Astrocyte (in vitro differentiated cells and primary cell): Measurements from ENCODE around the gene LRG1. TPM values are rescaled to one million over a fixed set of nuclear protein-coding genes. Genes with fewer than 3 reads are reported as not detected.
A peak's percentile ranks its signal among the peaks of the same experiment; 100 is the strongest.

Source experiments
- DNase-seq: peaks from one replicate; pipeline ENCODE4 v3.0.0-alpha.2; 2010; ENCODE audit warnings: low read depth
- FAIRE-seq: peaks from 2 replicates; lab custom pipeline; 2011; peaks lifted over from hg19 to GRCh38; lab: Jason Lieb, UNC
- H2AFZ ChIP-seq: 2 replicates; pipeline ENCODE4 v1.6.0; 2012; ENCODE audit warnings: low read depth, low read length, inconsistent platforms
- H3K27ac ChIP-seq: 2 replicates; pipeline ENCODE4 v1.5.1; 2011; ENCODE audit warnings: low read depth, low read length, inconsistent platforms
- H3K27me3 ChIP-seq: 2 replicates; pipeline ENCODE4 v1.6.0; 2011; ENCODE audit warnings: low read length, inconsistent platforms; ENCODE audit not compliant: insufficient read depth
- H3K36me3 ChIP-seq: 2 replicates; pipeline ENCODE4 v1.5.1; 2011; ENCODE audit warnings: low read length, inconsistent platforms; ENCODE audit not compliant: insufficient read depth
- H3K4me1 ChIP-seq: 2 replicates; pipeline ENCODE4 v1.5.1; 2011; ENCODE audit warnings: low read length, inconsistent platforms; ENCODE audit not compliant: insufficient read depth
- H3K4me2 ChIP-seq: 2 replicates; pipeline ENCODE4 v1.6.0; 2012; ENCODE audit warnings: low read length, inconsistent platforms
- H3K4me3 ChIP-seq: 2 replicates; pipeline ENCODE4 v1.5.1; 2011; ENCODE audit warnings: low read depth, mild to moderate bottlenecking, low read length, inconsistent platforms; ENCODE audit not compliant: insufficient read depth
- H3K79me2 ChIP-seq: 2 replicates; pipeline ENCODE4 v1.6.0; 2012; ENCODE audit warnings: mild to moderate bottlenecking, low read length, inconsistent platforms; ENCODE audit not compliant: insufficient read depth
- H3K9ac ChIP-seq: 2 replicates; pipeline ENCODE4 v1.6.0; 2012; ENCODE audit warnings: mild to moderate bottlenecking, low read length, inconsistent platforms
- H3K9me3 ChIP-seq: 2 replicates; pipeline ENCODE4 v1.5.1; 2012; ENCODE audit warnings: low read depth, mild to moderate bottlenecking, low read length, inconsistent platforms; ENCODE audit not compliant: insufficient read depth
- H4K20me1 ChIP-seq: 2 replicates; pipeline ENCODE4 v1.6.0; 2012; ENCODE audit warnings: low read length, inconsistent platforms; ENCODE audit not compliant: insufficient read depth
- H3K27ac Mint-ChIP-seq: one replicate; pipeline ENCODE4 v1.8.0; 2021; ENCODE audit warnings: mild to moderate bottlenecking, mixed read lengths; ENCODE audit not compliant: unreplicated experiment
- H3K27me3 Mint-ChIP-seq: one replicate; pipeline ENCODE4 v1.8.0; 2021; ENCODE audit warnings: low read depth, mixed read lengths; ENCODE audit not compliant: unreplicated experiment
- H3K36me3 Mint-ChIP-seq: one replicate; pipeline ENCODE4 v1.8.0; 2021; ENCODE audit warnings: low read depth, mixed read lengths; ENCODE audit not compliant: unreplicated experiment
- H3K4me1 Mint-ChIP-seq: one replicate; pipeline ENCODE4 v1.8.0; 2021; ENCODE audit warnings: low read depth, mixed read lengths; ENCODE audit not compliant: unreplicated experiment
- H3K4me3 Mint-ChIP-seq: one replicate; pipeline ENCODE4 v1.8.0; 2021; ENCODE audit warnings: mild to moderate bottlenecking, moderate library complexity, mixed read lengths; ENCODE audit not compliant: unreplicated experiment
- H3K9me3 Mint-ChIP-seq: one replicate; pipeline ENCODE4 v1.8.0; 2021; ENCODE audit warnings: mild to moderate bottlenecking, mixed read lengths; ENCODE audit not compliant: unreplicated experiment
- EZH2 ChIP-seq: IDR thresholded peaks from 2 replicates; pipeline ENCODE4 v1.6.1; 2012; ENCODE audit warnings: mild to moderate bottlenecking, low read length, inconsistent platforms; ENCODE audit not compliant: insufficient read depth
- total RNA-seq: library from RNA; stranded (reverse); gene quantifications from 2 replicates; pipeline ENCODE4 v1.2.1, GENCODE V29; 2021
- TF ChIP-seq, protein P1 (sequence below): IDR thresholded peaks from 2 replicates; pipeline ENCODE4 v1.5.1; 2011; ENCODE audit warnings: low read depth, mild to moderate bottlenecking, inconsistent platforms, low read length, moderate library complexity; ENCODE audit not compliant: insufficient read depth

LRG1 gene
- total RNA-seq, 1 donor from 2014 or later: 0.14 TPM

DNA sequence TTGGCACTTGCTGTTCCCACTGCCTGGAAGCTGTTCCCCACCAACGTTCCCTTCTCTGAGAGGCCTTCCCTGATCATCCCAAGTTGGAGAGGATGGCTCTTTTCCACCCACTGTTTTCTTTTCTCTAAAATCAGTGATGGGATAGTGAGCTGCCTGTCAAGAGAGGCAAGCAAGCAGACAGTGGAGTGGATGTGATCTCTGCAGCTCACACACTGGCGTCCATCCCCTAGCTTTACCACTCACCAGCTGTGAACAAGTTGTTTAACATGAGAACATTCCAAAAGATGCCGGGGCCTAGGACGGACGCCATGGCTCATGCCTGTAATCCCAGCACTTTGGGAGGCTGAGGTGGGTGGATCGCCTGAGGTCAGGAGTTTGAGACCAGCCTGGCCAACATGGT is 47.7 kb upstream of the LRG1 start:
- TF ChIP-seq, protein P1, sequence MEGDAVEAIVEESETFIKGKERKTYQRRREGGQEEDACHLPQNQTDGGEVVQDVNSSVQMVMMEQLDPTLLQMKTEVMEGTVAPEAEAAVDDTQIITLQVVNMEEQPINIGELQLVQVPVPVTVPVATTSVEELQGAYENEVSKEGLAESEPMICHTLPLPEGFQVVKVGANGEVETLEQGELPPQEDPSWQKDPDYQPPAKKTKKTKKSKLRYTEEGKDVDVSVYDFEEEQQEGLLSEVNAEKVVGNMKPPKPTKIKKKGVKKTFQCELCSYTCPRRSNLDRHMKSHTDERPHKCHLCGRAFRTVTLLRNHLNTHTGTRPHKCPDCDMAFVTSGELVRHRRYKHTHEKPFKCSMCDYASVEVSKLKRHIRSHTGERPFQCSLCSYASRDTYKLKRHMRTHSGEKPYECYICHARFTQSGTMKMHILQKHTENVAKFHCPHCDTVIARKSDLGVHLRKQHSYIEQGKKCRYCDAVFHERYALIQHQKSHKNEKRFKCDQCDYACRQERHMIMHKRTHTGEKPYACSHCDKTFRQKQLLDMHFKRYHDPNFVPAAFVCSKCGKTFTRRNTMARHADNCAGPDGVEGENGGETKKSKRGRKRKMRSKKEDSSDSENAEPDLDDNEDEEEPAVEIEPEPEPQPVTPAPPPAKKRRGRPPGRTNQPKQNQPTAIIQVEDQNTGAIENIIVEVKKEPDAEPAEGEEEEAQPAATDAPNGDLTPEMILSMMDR: no peak
- no peak for TF ChIP-seq EZH2
- Histone ChIP-seq H3K9me3 (no peaks in the 10 kb centered on the region), H3K4me2 (no peak overlapping the region), H3K4me3 (no peak overlapping the region), H3K9ac (no peak overlapping the region), H3K36me3 (no peaks in the 10 kb centered on the region), H2AFZ (no peak overlapping the region), H3K27ac (no peak overlapping the region), H3K79me2 (no peaks in the 10 kb centered on the region), H3K4me1 (peaks cover 6% of the 10 kb centered on the region), H4K20me1 (no peaks in the 10 kb centered on the region), H3K27me3 (peaks cover 25% of the 10 kb centered on the region)
- Mint-ChIP-seq H3K9me3 (no peaks in the 10 kb centered on the region), H3K36me3 (no peaks in the 10 kb centered on the region), H3K4me3 (no peak overlapping the region), H3K27me3 (peaks cover 21% of the 10 kb centered on the region), H3K27ac (no peak overlapping the region), H3K4me1 (no peaks in the 10 kb centered on the region)
- DNase-seq (no peak), FAIRE-seq (no peak)

DNA sequence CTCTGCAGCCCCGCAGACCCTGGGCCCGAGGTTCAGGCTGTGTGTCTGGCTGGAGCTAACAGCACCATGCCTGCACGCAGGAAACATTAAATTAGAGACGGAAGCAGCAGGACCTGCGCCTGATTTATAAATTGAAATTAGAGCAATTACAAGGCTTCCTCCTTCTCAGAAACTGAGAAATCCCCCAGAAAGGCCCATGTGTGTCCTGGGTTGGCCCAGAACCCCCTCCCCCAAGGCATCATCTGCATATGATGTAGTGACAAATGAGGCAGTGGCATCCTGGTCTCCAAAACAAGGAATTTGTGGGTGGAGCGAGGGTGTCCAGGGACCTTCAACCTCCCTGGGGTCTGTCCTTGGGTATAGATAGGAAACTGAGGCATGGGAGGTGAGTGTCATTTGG is 46.9 kb upstream of the LRG1 start:
- Histone ChIP-seq H2AFZ (no peak overlapping the region), H3K36me3 (no peaks in the 10 kb centered on the region), H3K4me2 (no peak overlapping the region), H3K4me3 (no peak overlapping the region), H3K9ac (no peak overlapping the region), H3K79me2 (no peaks in the 10 kb centered on the region), H3K4me1 (peaks cover 6% of the 10 kb centered on the region), H3K27me3 (peaks cover 31% of the 10 kb centered on the region), H3K9me3 (no peaks in the 10 kb centered on the region), H3K27ac (no peak overlapping the region), H4K20me1 (no peaks in the 10 kb centered on the region)
- H3K4me3 Mint-ChIP-seq: no peak overlapping the region
- DNase-seq (no peak), FAIRE-seq (no peak)
- H3K9me3 Mint-ChIP-seq: no peaks in the 10 kb centered on the region
- no peak overlapping the region for H3K27ac Mint-ChIP-seq
- H3K4me1 Mint-ChIP-seq: no peaks in the 10 kb centered on the region
- TF ChIP-seq EZH2: no peak
- TF ChIP-seq, protein P1: no peak
- H3K36me3 Mint-ChIP-seq: no peaks in the 10 kb centered on the region
- peaks cover 26% of the 10 kb centered on the region for H3K27me3 Mint-ChIP-seq

DNA sequence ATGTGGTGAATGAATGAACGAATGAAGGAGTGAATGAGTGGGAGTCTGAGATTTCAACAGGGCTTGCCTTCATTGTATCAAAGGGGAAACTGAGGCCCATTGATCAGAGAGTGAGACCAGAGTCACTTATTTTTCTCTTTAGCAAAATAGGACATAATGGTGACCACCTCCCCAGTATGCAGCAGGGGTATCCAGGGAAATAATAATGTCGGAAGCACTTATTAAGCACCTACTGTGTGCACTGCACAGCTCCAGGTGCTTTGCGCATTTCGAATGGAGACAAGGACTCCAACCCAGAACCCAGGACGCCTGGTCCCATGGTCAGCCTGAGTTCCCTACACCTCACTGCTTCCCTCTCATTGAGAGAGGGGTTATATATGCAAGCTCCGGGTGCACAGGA is 46.4 kb upstream of the LRG1 start:
- Histone ChIP-seq H3K79me2 (no peaks in the 10 kb centered on the region), H3K9me3 (no peaks in the 10 kb centered on the region), H3K27ac (no peak overlapping the region), H3K9ac (no peak overlapping the region), H4K20me1 (no peaks in the 10 kb centered on the region), H3K4me1 (peaks cover 6% of the 10 kb centered on the region), H3K4me3 (no peak overlapping the region), H2AFZ (no peak overlapping the region), H3K4me2 (no peak overlapping the region), H3K27me3 (peaks cover 29% of the 10 kb centered on the region), H3K36me3 (no peaks in the 10 kb centered on the region)
- no peak overlapping the region for H3K27ac Mint-ChIP-seq
- FAIRE-seq (no peak), DNase-seq (no peak)
- TF ChIP-seq EZH2: peak; percentile 33
- TF ChIP-seq, protein P1: no peak
- H3K4me1 Mint-ChIP-seq: no peaks in the 10 kb centered on the region
- no peaks in the 10 kb centered on the region for H3K36me3 Mint-ChIP-seq
- H3K9me3 Mint-ChIP-seq: no peaks in the 10 kb centered on the region
- H3K4me3 Mint-ChIP-seq: no peak overlapping the region
- peaks cover 22% of the 10 kb centered on the region for H3K27me3 Mint-ChIP-seq
